Measurements from ENCODE around the gene UIMC1. TPM values are rescaled to one million over a fixed set of nuclear protein-coding genes. Genes with fewer than 3 reads are reported as not detected.

The UIMC1 gene
- total and polyA plus RNA-seq, 2 of the 4 experiments (the other 2 are of a cell fraction): 19.5 to 27.6 TPM

DNA sequence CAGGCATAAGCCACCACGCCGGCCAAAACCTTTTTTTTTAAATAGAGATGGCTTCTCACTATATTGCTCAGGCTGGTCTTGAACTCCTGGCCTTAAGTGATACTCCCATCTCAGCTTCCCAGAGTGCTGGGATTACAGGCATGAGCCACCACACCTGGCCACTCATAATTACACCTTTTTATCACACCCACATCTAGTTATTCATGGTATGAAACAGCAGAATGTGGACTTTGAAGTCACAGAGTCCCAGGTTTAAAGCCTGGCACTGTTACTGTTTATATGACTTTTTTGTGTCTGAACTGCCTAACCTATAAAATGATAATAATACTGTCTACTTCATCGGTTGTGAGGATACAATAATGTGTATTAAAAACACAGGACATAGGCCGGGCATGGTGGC is 39.1 kb upstream of the UIMC1 start:
- Histone ChIP-seq H2AK5ac (ENCODE audit: low read depth, low read length) (no peak overlapping the region), H2BK120ac (ENCODE audit: low read depth, low read length) (no peak overlapping the region), H3K4ac (ENCODE audit: low read depth, low read length) (no peak overlapping the region), H3K56ac (ENCODE audit: extremely low read depth, insufficient read depth, low read length) (no peak overlapping the region), H2BK20ac (ENCODE audit: low read depth, low read length) (no peak overlapping the region), H2AK9ac (replicated peaks; ENCODE audit: low read depth, low read length, poor library complexity) (no peak overlapping the region), H2BK5ac (ENCODE audit: low read depth, low read length, poor library complexity, severe bottlenecking) (no peak overlapping the region), H3K4me1 (ENCODE audit: control insufficient read depth, insufficient read depth, low read length) (peaks cover 2% of the 10 kb centered on the region), H3K9me3 (ENCODE audit: control insufficient read depth, insufficient read depth, low read length) (no peaks in the 10 kb centered on the region), H3K27ac (ENCODE audit: insufficient read depth, low read length) (no peak overlapping the region), H3K79me1 (ENCODE audit: low read depth in 1 of 2, low read length in 2 of 2) (peaks cover 8 to 9% of the 10 kb centered on the region in 2 experiments; a peak in 3 of 4 replicates), H3K18ac (ENCODE audit: low read depth, low read length) (no peak overlapping the region), H4K20me1 (ENCODE audit: insufficient read depth, low read length) (no peaks in the 10 kb centered on the region; the same call in 1 of the 2 replicates), H2AFZ (replicated peaks; ENCODE audit: low read length, poor library complexity) (no peak overlapping the region), H3K14ac (replicated peaks; ENCODE audit: low read depth, low read length) (no peak overlapping the region), H3K4me3 (ENCODE audit: insufficient read depth, low read depth, low read length) (no peak overlapping the region), H4K8ac (ENCODE audit: low read depth in 2 of 2, low read length in 2 of 2) (no peak overlapping the region), H3K23ac (ENCODE audit: low read depth, low read length) (no peak overlapping the region), H2BK15ac (ENCODE audit: low read depth, low read length) (no peak overlapping the region), H3K36me3 (ENCODE audit: control insufficient read depth, insufficient read depth, low read length) (peaks cover 34% of the 10 kb centered on the region), H4K91ac (ENCODE audit: insufficient read depth, low read depth, low read length) (no peak overlapping the region), H3K27me3 (ENCODE audit: control insufficient read depth, insufficient read depth, low read length) (no peaks in the 10 kb centered on the region), H3K9ac (ENCODE audit: low read depth, low read length) (no peak overlapping the region), H3K9me1 (ENCODE audit: insufficient read depth, low read length) (peaks cover 5% of the 10 kb centered on the region), H4K5ac (ENCODE audit: low read depth, low read length) (no peak overlapping the region), H3K4me2 (ENCODE audit: low read depth, low read length) (no peak overlapping the region)
- in situ Hi-C loops (cut with MboI; ENCODE audit: low sequenced_read_pairs) (no loop called here), intact Hi-C loops (cut with micrococcal nuclease) (no loop called here), dilution Hi-C loops (cut with HindIII; ENCODE audit: low sequenced_read_pairs, unreplicated experiment) (no loop called here)
- WGBS, 2 experiments (ENCODE audit: extremely low coverage in 2 of 2, insufficient read length in 1 of 2): 100% methylated on average over 1 of the region's 4 CpGs; no CpG with 5 or more reads in 1 of the 2 experiments
- ChIA-PET CTCF (no interaction called here), POLR2A (ENCODE audit: unreplicated experiment) (no interaction called here)
- TF ChIP-seq MAFK (IDR thresholded peaks at IDR 0.05; ENCODE audit: low read depth, low read length) (no peak), BHLHE40 (IDR thresholded peaks at IDR 0.05; ENCODE audit: low read depth, low read length) (no peak), POLR2A (IDR thresholded peaks at IDR 0.05; ENCODE audit: low read depth, low read length) (no peak), CEBPB (IDR thresholded peaks at IDR 0.05; ENCODE audit: low read depth, low read length) (no peak), SMC3 (IDR thresholded peaks at IDR 0.05; ENCODE audit: low read depth, low read length) (no peak)
- no peak for ATAC-seq (ENCODE audit: low read depth)
- no peak for DNase-seq
- BruUV-seq (replicated peaks): no TSS peak

All from IMR-90 (cell line).